ENCODE results near the gene SLC43A1. TPM values are rescaled to one million over a fixed set of nuclear protein-coding genes. Genes with fewer than 3 reads are reported as not detected.
A peak's percentile ranks its signal among the peaks of the same experiment; 100 is the strongest.

Gene SLC43A1
- total RNA-seq, 2 experiments from 2014 or later, result 32.1 to 34.0 TPM

GRCh38 chr11:57474017-57474802 lies 41.3 kb downstream of the SLC43A1 start:
- no peaks in the 10 kb centered on the region for H3K36me3 Mint-ChIP-seq (ENCODE audit: low read depth)
- no peaks in the 10 kb centered on the region for H3K9me3 Mint-ChIP-seq
- POLR2A ChIA-PET, result interaction anchor here (0.7 to 1.8 kb wide), 5 partner anchors 11 to 23 kb away, joined by 3 to 12 read pairs (median 4); partner anchors contain the start of gene RTN4RL2
- ATAC-seq, result peak; percentile 83
- DNase-seq, result peak; percentile 82
- CTCF ChIA-PET, result interaction anchor here (0.8 to 4.4 kb wide), 8 partner anchors 9 to 123 kb away, joined by 3 to 73 read pairs (median 16); partner anchors contain the start of gene RTN4RL2
- intact Hi-C loops (cut with micrococcal nuclease), result no loop called here
- H3K27ac Mint-ChIP-seq, result peak overlapping the region; percentile 77
- peaks cover 5% of the 10 kb centered on the region for H3K27me3 Mint-ChIP-seq
- TF ChIP-seq CTCF (IDR thresholded peaks at IDR 0.05), result no peak
- peaks cover 28% of the 10 kb centered on the region for H3K4me1 Mint-ChIP-seq (ENCODE audit: low read depth)
- peak overlapping the region; percentile 40 for H3K4me3 Mint-ChIP-seq

- intact Hi-C loops (cut with micrococcal nuclease), result no loop called here
- no peak overlapping the region for H3K27ac Mint-ChIP-seq
- H3K36me3 Mint-ChIP-seq (ENCODE audit: low read depth), result no peaks in the 10 kb centered on the region
These were observed 42.1 kb downstream of the SLC43A1 start for GRCh38 chr11:57473285-57473841.

GRCh38 chr11:57471496-57471895 lies 44.0 kb downstream of the SLC43A1 start:
- DNase-seq (no peak), ATAC-seq (no peak)
- CTCF ChIA-PET, result interaction anchor here (1.3 to 4.4 kb wide), 5 partner anchors 9 to 56 kb away, joined by 4 to 73 read pairs (median 24); no protein-coding TSS in a partner anchor
- peaks cover 2% of the 10 kb centered on the region for H3K27me3 Mint-ChIP-seq
- H3K9me3 Mint-ChIP-seq, result no peaks in the 10 kb centered on the region
- no peak for TF ChIP-seq CTCF (IDR thresholded peaks at IDR 0.05)
- intact Hi-C loops (cut with micrococcal nuclease), result no loop called here
- no peak overlapping the region for H3K27ac Mint-ChIP-seq
- H3K36me3 Mint-ChIP-seq (ENCODE audit: low read depth), result no peaks in the 10 kb centered on the region
- no peak overlapping the region for H3K4me3 Mint-ChIP-seq
- H3K4me1 Mint-ChIP-seq (ENCODE audit: low read depth), result peaks cover 26% of the 10 kb centered on the region
- POLR2A ChIA-PET, result interaction anchor here (1.4 kb wide), 1 partner anchor 48 kb away, joined by 3 read pairs; no protein-coding TSS in a partner anchor

More at GRCh38 chr11:57473285-57473841, 42.1 kb downstream of the SLC43A1 start:
- DNase-seq (no peak), ATAC-seq (no peak)
- POLR2A ChIA-PET, result interaction anchor here (0.9 to 1.8 kb wide), 5 partner anchors 10 to 268 kb away, joined by 3 to 12 read pairs (median 5); partner anchors contain the start of genes RTN4RL2 and SELENOH
- Mint-ChIP-seq H3K4me1 (ENCODE audit: low read depth) (peaks cover 28% of the 10 kb centered on the region), H3K27me3 (peaks cover 5% of the 10 kb centered on the region), H3K4me3 (no peak overlapping the region), H3K9me3 (no peaks in the 10 kb centered on the region)
- CTCF ChIA-PET, result interaction anchor here (1.0 to 4.4 kb wide), 10 partner anchors 10 to 171 kb away, joined by 3 to 73 read pairs (median 12); partner anchors contain the start of gene RTN4RL2
- no peak for TF ChIP-seq CTCF (IDR thresholded peaks at IDR 0.05)

- ATAC-seq (no peak), DNase-seq (no peak)
- intact Hi-C loops (cut with micrococcal nuclease), result no loop called here
- ChIA-PET CTCF (interaction anchor here (0.6 to 3.3 kb wide), 3 partner anchors 11 to 24 kb away, joined by 3 to 16 read pairs (median 4); no protein-coding TSS in a partner anchor), POLR2A (interaction anchor here (1.0 kb wide), 1 partner anchor 19 kb away, joined by 3 read pairs; no protein-coding TSS in a partner anchor)
- Mint-ChIP-seq H3K4me1 (ENCODE audit: low read depth) (peaks cover 8% of the 10 kb centered on the region), H3K27me3 (peaks cover 2% of the 10 kb centered on the region), H3K4me3 (no peak overlapping the region), H3K9me3 (no peaks in the 10 kb centered on the region), H3K27ac (no peak overlapping the region), H3K36me3 (ENCODE audit: low read depth) (no peaks in the 10 kb centered on the region)
- TF ChIP-seq CTCF (IDR thresholded peaks at IDR 0.05), result no peak
These were observed 46.2 kb downstream of the SLC43A1 start for GRCh38 chr11:57469268-57469667.

All from activated CD8-positive, alpha-beta T cell treated with anti-CD3 and anti-CD28 coated beads for 36 hours (primary cell).